Endodermal cell (in vitro differentiated cells): ENCODE data around the gene IL13RA1. TPM values are rescaled to one million over a fixed set of nuclear protein-coding genes. Genes with fewer than 3 reads are reported as not detected.
"Not testable (repeated sequence)": the region's sequence is repeated elsewhere in the genome, so short reads cannot be mapped to it uniquely, and the experiment has no call there.

ENCODE experiments used
- DNase-seq: peaks from one replicate; pipeline ENCODE4 v3.0.0-alpha.2; 2017
- H3K27ac ChIP-seq: 2 replicates; pipeline ENCODE4 v1.5.1; 2013; ENCODE audit warnings: mild to moderate bottlenecking, low read depth, low read length, moderate library complexity
- H3K27me3 ChIP-seq: 2 replicates; pipeline ENCODE4 v1.6.1; 2013; ENCODE audit warnings: mild to moderate bottlenecking, low read length, moderate library complexity; ENCODE audit not compliant: insufficient read depth, control insufficient read depth, poor library complexity, severe bottlenecking
- H3K36me3 ChIP-seq: 2 replicates; pipeline ENCODE4 v1.7.0; 2013; ENCODE audit warnings: mild to moderate bottlenecking, low read length, moderate library complexity; ENCODE audit not compliant: control insufficient read depth, insufficient read depth
- H3K4me1 ChIP-seq: one replicate; pipeline ENCODE4 v1.7.0; 2013; ENCODE audit warnings: low read length; ENCODE audit not compliant: control insufficient read depth, insufficient read depth
- H3K4me3 ChIP-seq: 2 replicates; pipeline ENCODE4 v1.5.1; 2013; ENCODE audit warnings: mild to moderate bottlenecking, low read length, moderate library complexity
- H3K9ac ChIP-seq: 2 replicates; pipeline ENCODE4 v1.6.1; 2013; ENCODE audit warnings: mild to moderate bottlenecking, low read length, moderate library complexity; ENCODE audit not compliant: poor library complexity, severe bottlenecking; ENCODE audit errors: extremely low read depth
- H3K9me3 ChIP-seq: 2 replicates; pipeline ENCODE4 v1.6.1; 2013; ENCODE audit warnings: mild to moderate bottlenecking, low read length, moderate library complexity; ENCODE audit not compliant: control insufficient read depth
- H3K27ac Mint-ChIP-seq: 2 replicates; pipeline ENCODE4 v1.8.0; 2020; ENCODE audit warnings: mixed read lengths
- H3K27me3 Mint-ChIP-seq: 2 replicates; pipeline ENCODE4 v1.8.0; 2021; ENCODE audit warnings: mild to moderate bottlenecking, mixed read lengths; ENCODE audit not compliant: insufficient read depth
- H3K36me3 Mint-ChIP-seq: 2 replicates; pipeline ENCODE4 v1.8.0; 2020; ENCODE audit warnings: low read depth, mixed read lengths
- H3K4me1 Mint-ChIP-seq: 2 replicates; pipeline ENCODE4 v1.8.0; 2020; ENCODE audit warnings: mixed read lengths
- H3K4me3 Mint-ChIP-seq: 2 replicates; pipeline ENCODE4 v1.8.0; 2020; ENCODE audit warnings: mild to moderate bottlenecking, moderate library complexity, mixed read lengths
- H3K9me3 Mint-ChIP-seq: 2 replicates; pipeline ENCODE4 v1.8.0; 2020; ENCODE audit warnings: mild to moderate bottlenecking, mixed read lengths
- WGBS, 2 experiments: methylation state at CpG; one replicate each; pipeline versions ENCODE4 v1.1.5 to v1.1.7; 2013; ENCODE audit warnings: missing lambda C conversion rate in 2 of 2, mixed read lengths in 1 of 2; ENCODE audit not compliant: insufficient coverage in 1 of 2, insufficient read length in 1 of 2; 5-methylcytosine and 5-hydroxymethylcytosine counted together
- total RNA-seq, 2 donors: library from RNA; stranded (reverse); fragmentation: NEBNext Ultra II Directional in 1 of 2; extraction: Animal tissue kit (Norgen Biotek cat#: 25700) in 1 of 2; gene quantifications; 2 replicates in 1 of 2; 3 replicates in 1 of 2; pipeline ENCODE4 v1.2.1, GENCODE V29; 2021
- TF ChIP-seq, protein P1 (sequence below): fragments of 200-600 bp; sonication (generic); conservative IDR thresholded peaks from 2 replicates; pipeline ENCODE4 v1.5.0; 2021; ENCODE audit warnings: antibody characterized with exemption, mild to moderate bottlenecking

Gene IL13RA1
- total RNA-seq, 2 donors from 2014 or later = 27.8 to 32.9 TPM

DNA sequence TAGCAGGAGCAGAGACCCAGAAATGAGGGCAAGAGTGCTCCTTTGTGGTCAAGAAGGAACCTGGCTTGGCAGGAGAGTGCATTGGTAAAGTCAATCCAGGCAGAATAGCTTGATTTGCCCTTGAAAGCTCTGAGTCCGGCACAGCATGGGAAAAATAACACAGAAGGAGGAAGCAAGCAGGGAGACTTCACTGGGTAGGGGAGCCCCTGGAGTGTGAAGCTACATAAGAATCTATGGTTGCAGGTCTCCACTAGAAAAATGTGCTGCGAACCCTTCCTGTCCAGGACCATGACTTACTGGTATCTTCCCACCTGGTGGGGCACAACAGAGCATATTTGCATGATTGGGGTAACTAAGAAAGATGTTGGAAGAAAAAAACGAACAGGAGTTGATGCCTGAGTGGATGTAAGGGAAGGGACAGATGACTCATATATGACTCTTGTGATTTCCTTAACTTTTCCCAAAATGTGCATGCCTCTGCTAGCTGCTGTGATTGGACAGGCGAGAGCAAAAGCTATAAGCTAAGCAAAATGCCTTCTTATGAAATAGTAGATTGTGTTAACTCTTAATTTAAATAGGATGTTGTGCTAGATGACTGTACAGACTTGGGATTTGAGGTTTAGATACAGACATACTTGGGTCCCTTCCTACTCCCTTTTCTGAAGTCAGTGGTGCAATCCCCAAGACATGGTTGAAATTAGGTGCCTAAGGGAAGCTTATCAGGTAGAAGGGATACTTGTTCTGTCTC is 3.3 kb downstream of the IL13RA1 start:
- Mint-ChIP-seq H3K27me3 (no peaks in the 10 kb centered on the region), H3K27ac (no peak overlapping the region), H3K4me3 (no peak overlapping the region), H3K9me3 (peaks cover 51% of the 10 kb centered on the region), H3K4me1 (peaks cover 27% of the 10 kb centered on the region), H3K36me3 (peaks cover 1% of the 10 kb centered on the region)
- no peak overlapping the region for H3K4me3 ChIP-seq
- no peak overlapping the region for H3K27ac ChIP-seq
- TF ChIP-seq, protein P1, sequence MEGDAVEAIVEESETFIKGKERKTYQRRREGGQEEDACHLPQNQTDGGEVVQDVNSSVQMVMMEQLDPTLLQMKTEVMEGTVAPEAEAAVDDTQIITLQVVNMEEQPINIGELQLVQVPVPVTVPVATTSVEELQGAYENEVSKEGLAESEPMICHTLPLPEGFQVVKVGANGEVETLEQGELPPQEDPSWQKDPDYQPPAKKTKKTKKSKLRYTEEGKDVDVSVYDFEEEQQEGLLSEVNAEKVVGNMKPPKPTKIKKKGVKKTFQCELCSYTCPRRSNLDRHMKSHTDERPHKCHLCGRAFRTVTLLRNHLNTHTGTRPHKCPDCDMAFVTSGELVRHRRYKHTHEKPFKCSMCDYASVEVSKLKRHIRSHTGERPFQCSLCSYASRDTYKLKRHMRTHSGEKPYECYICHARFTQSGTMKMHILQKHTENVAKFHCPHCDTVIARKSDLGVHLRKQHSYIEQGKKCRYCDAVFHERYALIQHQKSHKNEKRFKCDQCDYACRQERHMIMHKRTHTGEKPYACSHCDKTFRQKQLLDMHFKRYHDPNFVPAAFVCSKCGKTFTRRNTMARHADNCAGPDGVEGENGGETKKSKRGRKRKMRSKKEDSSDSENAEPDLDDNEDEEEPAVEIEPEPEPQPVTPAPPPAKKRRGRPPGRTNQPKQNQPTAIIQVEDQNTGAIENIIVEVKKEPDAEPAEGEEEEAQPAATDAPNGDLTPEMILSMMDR = no peak
- no peak for DNase-seq
- no peaks in the 10 kb centered on the region for H3K4me1 ChIP-seq
- no peaks in the 10 kb centered on the region for H3K27me3 ChIP-seq
- no peaks in the 10 kb centered on the region for H3K36me3 ChIP-seq
- WGBS, 2 experiments = 47 to 69% methylated on average over 2 to 4 of the region's 4 CpGs
- H3K9me3 ChIP-seq = peaks cover 11% of the 10 kb centered on the region
- no peak overlapping the region for H3K9ac ChIP-seq

DNA sequence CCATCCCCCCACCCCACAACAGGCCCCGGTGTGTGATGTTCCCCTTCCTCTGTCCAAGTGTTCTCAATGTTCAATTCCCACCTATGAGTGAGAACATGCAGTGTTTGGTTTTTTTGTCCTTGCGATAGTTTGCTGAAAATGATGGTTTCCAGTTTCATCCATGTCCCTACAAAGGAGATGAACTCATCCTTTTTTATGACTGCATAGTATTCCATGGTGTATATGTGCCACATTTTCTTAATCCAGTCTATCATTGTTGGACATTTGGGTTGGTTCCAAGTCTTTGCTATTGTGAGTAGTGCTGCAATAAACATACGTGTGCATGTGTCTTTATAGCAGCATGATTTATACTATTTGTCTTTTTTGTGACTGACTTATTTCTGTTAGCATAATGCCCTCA is 5.1 kb downstream of the IL13RA1 start:
- H3K27me3 Mint-ChIP-seq, H3K36me3 Mint-ChIP-seq, H3K9me3 ChIP-seq, H3K4me1 ChIP-seq, H3K36me3 ChIP-seq, H3K27ac Mint-ChIP-seq, H3K9ac ChIP-seq, H3K27ac ChIP-seq, H3K4me3 Mint-ChIP-seq, H3K27me3 ChIP-seq, DNase-seq, H3K4me3 ChIP-seq: not testable (repeated sequence)
- H3K4me1 Mint-ChIP-seq = peaks cover 24% of the 10 kb centered on the region
- no CpG with 5 or more reads among the region's 3 CpGs for WGBS, 2 experiments
- peaks cover 62% of the 10 kb centered on the region for H3K9me3 Mint-ChIP-seq

DNA sequence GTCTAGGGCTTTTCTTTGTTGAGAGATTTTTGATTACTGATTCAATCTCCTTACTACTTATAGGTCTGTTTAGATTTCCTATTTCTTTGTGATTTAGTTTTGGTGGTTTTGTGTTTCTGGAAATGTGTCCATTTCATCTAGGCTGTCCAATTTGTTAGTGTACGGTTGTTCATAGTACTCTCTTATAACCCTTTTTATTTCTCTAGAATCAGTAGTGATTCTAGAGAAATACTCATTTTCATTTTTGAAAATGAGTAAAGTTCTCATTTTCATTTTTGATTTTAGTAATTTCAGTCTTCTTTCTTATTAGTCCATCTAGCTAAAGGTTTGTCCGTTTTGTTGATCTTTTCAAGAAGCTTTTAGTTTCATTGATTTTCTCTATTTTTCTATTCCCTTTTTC is 7.5 kb downstream of the IL13RA1 start:
- peaks cover 14% of the 10 kb centered on the region for H3K9me3 ChIP-seq
- H3K36me3 Mint-ChIP-seq = peaks cover 1% of the 10 kb centered on the region
- H3K9me3 Mint-ChIP-seq = peaks cover 71% of the 10 kb centered on the region
- no peak overlapping the region for H3K27ac ChIP-seq
- H3K4me1 ChIP-seq = no peaks in the 10 kb centered on the region
- H3K36me3 ChIP-seq = no peaks in the 10 kb centered on the region
- H3K4me1 Mint-ChIP-seq = peaks cover 12% of the 10 kb centered on the region
- H3K4me3 ChIP-seq = no peak overlapping the region
- H3K9ac ChIP-seq = no peak overlapping the region
- H3K4me3 Mint-ChIP-seq = no peak overlapping the region
- no peak overlapping the region for H3K27ac Mint-ChIP-seq
- WGBS, 2 experiments = no CpG with 5 or more reads among the region's 2 CpGs
- no peak for DNase-seq
- H3K27me3 Mint-ChIP-seq = no peaks in the 10 kb centered on the region
- H3K27me3 ChIP-seq = no peaks in the 10 kb centered on the region
- TF ChIP-seq, protein P1 = no peak
